ENCODE data around the gene SYTL1.

DNA sequence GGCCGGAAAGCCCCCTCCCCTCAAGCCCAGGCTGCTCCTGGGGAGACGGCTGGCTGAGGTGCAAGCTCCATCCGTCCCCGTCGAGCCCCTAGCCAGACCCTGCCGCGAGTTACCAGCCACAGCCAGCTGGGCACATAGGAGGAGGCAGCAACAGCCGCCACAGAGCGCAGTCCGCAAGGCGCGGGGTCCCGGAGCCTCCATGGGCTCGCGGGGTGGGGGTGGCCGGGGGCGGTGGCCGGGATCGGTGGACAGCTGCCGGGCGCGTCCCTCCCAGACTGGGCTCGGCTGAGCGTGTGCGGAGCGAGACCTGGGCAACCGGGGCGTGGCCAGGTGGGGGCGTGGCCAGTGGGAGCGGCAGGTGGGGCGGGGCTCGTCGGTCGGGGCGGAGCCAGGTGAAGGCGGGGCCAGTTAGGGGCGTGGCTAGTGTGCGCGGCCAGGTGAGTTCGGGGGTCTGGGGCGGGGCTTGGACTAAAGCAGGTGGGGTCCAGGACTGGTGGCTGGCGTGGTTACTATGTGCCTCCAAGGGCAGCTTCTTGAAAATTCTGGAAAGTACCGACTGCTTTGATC, 41.3 kb downstream of the SYTL1 start, which contains the start of gene CD164L2:
- TF ChIP-seq, protein P1, sequence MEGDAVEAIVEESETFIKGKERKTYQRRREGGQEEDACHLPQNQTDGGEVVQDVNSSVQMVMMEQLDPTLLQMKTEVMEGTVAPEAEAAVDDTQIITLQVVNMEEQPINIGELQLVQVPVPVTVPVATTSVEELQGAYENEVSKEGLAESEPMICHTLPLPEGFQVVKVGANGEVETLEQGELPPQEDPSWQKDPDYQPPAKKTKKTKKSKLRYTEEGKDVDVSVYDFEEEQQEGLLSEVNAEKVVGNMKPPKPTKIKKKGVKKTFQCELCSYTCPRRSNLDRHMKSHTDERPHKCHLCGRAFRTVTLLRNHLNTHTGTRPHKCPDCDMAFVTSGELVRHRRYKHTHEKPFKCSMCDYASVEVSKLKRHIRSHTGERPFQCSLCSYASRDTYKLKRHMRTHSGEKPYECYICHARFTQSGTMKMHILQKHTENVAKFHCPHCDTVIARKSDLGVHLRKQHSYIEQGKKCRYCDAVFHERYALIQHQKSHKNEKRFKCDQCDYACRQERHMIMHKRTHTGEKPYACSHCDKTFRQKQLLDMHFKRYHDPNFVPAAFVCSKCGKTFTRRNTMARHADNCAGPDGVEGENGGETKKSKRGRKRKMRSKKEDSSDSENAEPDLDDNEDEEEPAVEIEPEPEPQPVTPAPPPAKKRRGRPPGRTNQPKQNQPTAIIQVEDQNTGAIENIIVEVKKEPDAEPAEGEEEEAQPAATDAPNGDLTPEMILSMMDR (IDR thresholded peaks at IDR 0.05; ENCODE audit: low read depth, low read length): no peak
- TF ChIP-seq POLR2A (IDR thresholded peaks at IDR 0.05; ENCODE audit: extremely low read depth, insufficient read length) (no peak), MYC (IDR thresholded peaks at IDR 0.05; ENCODE audit: low read depth, low read length) (no peak)
- TF ChIP-seq, protein P2, sequence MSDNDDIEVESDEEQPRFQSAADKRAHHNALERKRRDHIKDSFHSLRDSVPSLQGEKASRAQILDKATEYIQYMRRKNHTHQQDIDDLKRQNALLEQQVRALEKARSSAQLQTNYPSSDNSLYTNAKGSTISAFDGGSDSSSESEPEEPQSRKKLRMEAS (IDR thresholded peaks at IDR 0.05; ENCODE audit: low read depth, low read length): no peak
